DOHH2 (cell line): Measurements from ENCODE around the gene TM4SF4.

Experiments
- CTCF ChIP-seq: fragments of 200-600 bp; sonication (generic); IDR thresholded peaks from one replicate; pipeline ENCODE4 v1.5.1; 2014; ENCODE audit warnings: antibody characterized with exemption, mild to moderate bottlenecking, low read depth, low read length; ENCODE audit not compliant: poor library complexity, severe bottlenecking
- EZH2phosphoT487 ChIP-seq: fragments of 200-600 bp; sonication (generic); IDR thresholded peaks from 2 replicates; pipeline ENCODE4 v1.6.1; 2017; ENCODE audit warnings: borderline replicate concordance, mild to moderate bottlenecking, antibody characterized with exemption, low read length, moderate library complexity, mixed read lengths

DNA sequence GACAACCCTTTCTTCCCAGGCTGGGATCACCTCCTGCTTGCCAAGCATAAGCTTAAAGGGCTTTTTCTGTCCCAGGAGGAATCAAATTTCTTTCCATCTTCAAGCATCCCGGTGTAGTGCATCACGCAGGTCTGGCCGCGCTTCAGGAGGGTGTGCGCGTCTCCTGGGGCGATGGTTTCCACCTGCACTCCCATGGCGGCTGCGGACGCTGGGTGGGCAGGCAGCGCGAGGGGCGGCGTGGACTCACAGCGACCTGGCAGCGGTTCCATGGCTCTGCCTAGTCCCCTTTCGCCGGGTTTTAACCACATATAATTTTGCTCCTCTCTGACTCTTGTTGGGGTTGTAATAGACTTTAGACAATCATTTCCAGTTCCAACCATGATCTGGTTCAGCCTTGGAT, 10.6 kb upstream of the TM4SF4 start:
- no peak for TF ChIP-seq CTCF
- TF ChIP-seq EZH2phosphoT487: no peak
